ENCODE results near the gene TPCN2.

The TPCN2 gene

DNA sequence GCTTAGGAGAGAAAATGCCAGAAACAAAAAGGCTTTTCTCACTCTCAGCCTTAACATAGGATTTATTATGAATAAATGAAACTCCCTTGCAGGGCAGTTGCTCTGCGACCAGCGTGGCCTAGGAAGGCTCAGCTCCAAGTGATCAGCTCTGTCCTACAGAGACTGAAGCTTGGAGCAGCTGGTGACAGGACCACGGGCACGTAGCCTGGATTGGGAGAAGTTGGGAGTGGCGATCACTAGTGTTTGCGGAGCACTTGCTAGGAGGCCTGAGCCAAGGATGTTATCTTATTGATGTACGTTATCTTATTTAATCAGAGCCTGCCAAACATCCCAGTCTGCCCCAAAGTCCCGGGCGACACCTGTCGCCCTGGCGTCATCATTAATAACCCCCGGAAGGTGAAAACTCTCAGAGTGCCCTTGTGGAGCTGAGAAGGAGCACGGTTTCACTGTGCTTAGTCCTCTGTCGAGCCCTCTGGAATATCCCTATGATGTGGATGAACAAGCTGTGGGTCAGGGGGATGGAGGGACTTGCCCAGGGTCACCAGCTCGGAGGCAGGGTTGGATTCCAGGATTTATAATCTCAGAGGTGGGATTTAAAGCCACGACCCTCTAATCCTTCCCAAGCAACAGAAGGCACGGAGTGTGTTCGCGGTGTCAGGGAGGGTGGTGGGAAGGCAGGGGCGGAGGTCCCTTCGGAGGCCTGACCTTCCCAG lies 66.2 kb downstream of the TPCN2 start:
- no peak for DNase-seq

- DNase-seq, result no peak
These were observed 67.1 kb downstream of the TPCN2 start for GRCh38 chr11:69115586-69116560.

DNA sequence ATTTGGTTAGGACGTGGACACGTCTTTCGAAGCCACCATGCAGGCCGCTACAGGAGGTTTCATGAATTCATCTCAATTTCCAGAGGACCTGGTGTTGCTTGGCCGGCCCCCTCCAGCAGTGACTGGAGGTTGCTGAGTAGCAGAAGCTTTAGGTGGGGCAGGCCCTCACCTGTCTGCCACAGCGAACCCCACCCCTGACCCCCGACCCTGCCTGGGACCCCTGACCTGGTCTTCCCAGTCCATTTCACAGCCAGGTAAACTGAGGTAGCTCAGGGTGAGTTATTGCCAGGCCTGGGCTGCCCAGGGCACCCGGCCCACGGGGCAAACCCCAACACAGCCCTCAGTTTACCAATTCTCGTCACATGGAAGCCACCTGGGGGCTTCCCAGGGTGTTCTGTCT lies 67.9 kb downstream of the TPCN2 start:
- DNase-seq, result no peak

- no peak for DNase-seq
These were observed 70.5 kb downstream of the TPCN2 start for GRCh38 chr11:69119190-69119589.

- no peak for DNase-seq
These were observed 71.6 kb downstream of the TPCN2 start for GRCh38 chr11:69120096-69120875.

DNA sequence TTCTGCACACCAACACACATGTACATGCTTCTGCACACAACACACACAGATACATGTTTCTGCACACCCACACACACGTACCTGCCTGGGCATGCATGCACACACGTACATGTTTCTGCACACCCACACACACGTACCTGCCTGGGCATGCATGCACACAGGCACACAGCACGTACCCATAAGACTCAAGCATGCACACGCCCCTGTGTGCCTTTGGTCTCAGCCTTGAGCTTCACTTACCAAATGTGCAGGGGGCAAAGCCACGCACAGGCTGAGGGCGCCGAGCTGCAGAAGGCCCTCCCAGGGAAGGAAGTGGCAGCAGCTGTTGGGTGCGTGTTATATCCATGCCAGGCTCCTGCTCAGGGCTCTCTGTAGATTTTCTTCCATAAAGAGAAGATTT lies 72.3 kb downstream of the TPCN2 start:
- DNase-seq, result no peak

DNA sequence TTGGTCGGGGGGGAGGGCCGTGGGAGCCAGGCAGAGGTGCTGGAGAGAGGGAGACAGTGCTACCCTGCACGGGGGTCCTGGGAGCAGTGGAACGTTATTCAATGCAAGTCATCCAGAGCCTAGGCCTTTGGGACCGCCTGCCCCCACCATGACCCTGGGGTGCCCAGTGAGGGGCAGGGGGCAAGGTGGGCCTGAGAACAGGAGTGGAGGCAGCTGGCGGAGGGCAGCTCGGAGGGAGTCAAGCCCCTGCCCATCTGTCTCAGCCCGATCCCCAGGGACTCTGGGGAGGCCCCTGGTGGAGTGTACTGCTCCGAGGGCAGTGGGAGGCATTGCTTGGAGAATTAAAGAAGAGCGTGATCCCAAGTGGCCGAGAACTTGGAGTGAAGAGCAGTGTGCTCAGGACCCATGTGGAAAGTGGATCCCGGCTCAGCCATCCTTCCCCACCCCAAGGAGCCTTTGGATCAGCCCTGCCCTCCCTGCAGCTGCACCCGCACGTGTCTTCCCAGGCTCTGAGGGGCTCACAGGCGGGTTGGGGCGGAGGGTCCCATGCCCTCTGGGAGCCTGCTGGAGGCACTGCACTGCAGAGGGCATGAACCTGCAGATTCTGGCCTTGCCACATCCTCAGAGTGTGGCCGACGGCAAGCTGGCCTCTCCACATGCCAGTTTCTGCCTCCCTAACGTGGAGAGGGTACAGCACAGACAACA lies 73.0 kb downstream of the TPCN2 start:
- DNase-seq, result no peak

DNA sequence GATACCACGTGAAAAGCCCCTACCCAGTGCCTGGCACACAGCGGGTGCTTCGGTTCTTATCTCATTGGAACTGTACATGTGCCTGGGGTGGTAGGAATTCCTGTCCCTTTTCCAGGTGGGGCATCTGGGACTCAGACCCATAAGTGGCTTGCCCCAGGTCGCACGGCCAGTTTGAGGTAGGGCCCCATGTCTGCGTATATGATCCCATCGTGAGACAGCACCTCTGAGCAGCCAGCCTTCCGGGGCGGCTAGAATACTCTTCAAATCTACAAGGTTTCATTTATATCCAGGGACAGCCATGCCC lies 73.5 kb downstream of the TPCN2 start:
- DNase-seq, result no peak

DNA sequence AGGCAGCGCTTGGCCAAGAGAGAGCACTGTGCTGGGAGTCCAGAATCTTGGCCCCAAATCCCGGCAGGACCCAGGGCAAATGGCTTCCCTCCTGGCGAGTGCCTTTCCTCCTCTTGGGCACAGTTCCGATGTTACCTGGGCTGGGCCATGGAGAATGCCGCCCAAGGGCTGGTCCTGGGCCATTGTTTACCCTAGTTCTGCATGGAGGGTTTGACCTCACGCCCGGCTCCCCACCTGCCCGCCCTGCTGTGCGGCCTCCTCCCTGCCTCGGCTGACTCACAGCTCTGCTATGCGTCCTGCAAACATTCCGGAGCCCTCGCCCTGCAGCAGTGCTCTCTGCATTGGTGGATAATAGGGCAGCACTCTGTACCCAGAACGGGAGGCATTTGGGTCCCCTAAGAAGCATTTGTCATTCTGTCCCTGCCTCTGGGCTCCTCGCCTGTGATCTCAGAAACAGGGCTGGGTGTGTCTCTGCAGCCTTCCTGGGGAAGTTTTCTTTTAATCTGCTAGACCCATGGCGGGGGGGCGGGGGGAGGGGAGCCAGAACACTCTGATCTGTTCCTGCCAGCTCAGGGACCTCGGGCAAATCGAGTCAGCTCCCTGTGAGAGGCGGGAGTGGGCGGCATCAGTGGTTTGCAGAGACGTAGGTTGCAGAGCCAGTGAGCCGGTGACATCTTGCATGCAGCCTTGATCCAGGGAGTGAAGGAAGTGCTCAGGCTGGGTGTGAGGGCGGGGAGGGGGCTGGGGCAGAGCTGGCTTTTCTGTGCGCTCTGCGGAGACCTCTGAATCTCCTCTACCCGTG lies 74.1 kb downstream of the TPCN2 start:
- peak; percentile 91 for DNase-seq

- DNase-seq, result peak; percentile 45
These were observed 75.1 kb downstream of the TPCN2 start for GRCh38 chr11:69123593-69124545.

DNA sequence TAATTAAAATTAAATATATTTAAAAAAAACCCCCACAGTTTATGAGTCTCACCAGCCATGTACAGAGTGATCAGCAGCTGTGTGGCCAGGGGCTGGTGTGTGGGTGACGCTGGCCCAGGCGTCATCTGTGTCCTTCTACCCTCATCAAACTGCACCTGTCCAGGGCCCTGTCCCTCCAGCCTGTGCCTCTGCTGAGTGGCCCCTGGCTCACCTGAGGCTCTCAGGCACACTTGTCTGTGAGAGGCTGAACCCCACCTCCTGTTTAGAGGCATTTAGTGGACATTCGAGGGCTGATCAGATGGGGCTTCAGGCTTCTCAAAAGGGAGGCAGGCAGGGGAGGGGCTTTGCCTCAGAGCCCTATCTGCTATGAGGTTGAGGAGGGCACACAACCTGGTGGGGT lies 77.1 kb downstream of the TPCN2 start:
- no peak for DNase-seq

- DNase-seq, result no peak
These were observed 77.6 kb downstream of the TPCN2 start for GRCh38 chr11:69126286-69126685.

GRCh38 chr11:69127081-69127850 lies 78.5 kb downstream of the TPCN2 start:
- DNase-seq, result no peak

DNA sequence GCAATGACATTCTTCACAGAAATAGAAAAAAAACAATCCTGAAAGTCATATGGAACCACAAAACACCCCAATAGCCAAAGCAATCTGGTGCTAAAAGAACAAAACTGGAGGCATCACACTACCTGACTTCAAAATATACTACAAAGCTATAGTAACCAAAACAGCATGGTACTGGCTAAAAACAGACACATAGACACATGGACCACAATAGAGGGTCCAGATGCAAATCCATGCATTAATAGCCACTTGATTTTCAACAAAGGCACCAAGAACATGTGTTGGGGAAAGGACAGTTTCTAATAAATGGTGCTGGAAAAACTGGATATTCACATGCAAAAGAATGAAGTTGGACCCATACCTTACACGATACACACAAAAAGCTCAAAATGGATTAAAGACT lies 79.2 kb downstream of the TPCN2 start:
- no peak for DNase-seq

DNA sequence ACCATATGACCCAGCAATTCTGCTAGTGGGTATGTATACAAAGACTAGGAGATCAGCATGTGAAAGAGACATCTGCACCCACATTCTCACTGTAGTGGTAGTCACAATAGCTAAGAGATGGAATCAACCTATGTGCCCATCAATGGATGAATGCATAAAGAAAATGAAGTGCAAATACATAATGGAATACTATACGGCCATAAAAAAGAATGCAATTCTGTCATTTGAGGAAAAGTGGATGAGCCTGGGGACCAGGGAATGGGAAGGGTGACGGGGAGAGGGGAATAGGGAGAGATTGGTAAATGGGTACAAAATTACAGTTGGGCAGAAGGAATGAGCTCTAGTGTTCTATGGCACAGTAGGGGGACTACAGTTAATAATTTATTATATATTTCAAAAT lies 80.3 kb downstream of the TPCN2 start:
- DNase-seq, result no peak

DNA sequence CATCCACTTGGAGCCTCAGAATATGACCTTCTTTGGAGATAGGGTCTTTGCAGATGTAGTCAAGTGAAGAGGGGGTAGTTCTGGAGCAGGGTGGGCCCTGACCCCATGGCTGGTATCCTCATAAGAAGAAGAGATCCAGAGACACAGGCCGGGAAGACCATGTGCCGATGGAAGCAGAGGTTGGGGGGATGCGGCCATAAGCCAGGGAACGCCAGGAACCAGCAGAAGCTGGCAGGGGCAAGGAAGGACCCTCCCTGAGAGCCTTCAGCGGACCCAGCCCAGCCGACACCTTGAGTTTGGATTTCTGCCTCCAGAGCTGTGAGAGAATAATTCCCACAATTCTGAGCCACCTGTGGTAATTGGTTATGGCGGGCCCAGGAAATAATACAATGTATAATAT lies 80.9 kb downstream of the TPCN2 start:
- DNase-seq, result no peak

- no peak for DNase-seq
These were observed 81.9 kb downstream of the TPCN2 start for GRCh38 chr11:69130654-69131053.

DNA sequence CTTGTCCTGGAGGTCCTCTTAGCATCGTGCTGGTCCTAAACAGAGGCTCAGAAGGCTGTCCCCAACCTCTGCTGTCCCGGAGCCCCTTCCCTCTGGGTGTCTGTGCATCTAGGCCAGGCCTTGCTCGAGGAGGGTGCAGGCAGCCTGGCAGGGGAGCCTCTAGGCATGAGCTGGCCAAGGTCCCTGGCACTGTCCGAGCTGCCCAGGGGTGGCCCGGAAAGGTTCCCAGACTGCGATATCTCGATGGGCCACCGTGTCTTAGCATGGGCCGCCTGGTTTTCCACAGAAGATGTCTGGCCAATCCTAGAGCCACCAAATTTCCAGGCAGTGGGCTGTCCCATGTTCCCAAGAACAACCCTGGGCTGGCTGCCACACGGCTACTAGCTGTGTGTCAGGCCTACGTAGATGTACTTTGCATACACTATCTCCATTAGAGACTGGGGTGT lies 82.4 kb downstream of the TPCN2 start:
- no peak for DNase-seq

- DNase-seq, result no peak
These were observed 83.0 kb downstream of the TPCN2 start for GRCh38 chr11:69131644-69132300.
